GM13976 (cell line): ENCODE results near the gene PLCH1.

ENCODE experiments used
- DNase-seq: peaks from one replicate; pipeline ENCODE4 v3.0.0; 2012; ENCODE audit warnings: low spot score
- in situ Hi-C: fragments of 300-500 bp; cut with MboI; formaldehyde crosslinking; loops from one replicate; pipeline ENCODE4 v1.12.0; 2022; ENCODE audit warnings: low sequenced_read_pairs, mixed read lengths, inconsistent platforms; ENCODE audit not compliant: unreplicated experiment
- TF ChIP-seq, protein P1 (sequence below): IDR thresholded peaks from 2 replicates; pipeline ENCODE4 v1.5.1; 2012; ENCODE audit warnings: borderline replicate concordance, mild to moderate bottlenecking; ENCODE audit not compliant: insufficient read depth; ENCODE audit errors: extremely low read depth, missing control alignments, control extremely low read depth

PLCH1 gene

DNA sequence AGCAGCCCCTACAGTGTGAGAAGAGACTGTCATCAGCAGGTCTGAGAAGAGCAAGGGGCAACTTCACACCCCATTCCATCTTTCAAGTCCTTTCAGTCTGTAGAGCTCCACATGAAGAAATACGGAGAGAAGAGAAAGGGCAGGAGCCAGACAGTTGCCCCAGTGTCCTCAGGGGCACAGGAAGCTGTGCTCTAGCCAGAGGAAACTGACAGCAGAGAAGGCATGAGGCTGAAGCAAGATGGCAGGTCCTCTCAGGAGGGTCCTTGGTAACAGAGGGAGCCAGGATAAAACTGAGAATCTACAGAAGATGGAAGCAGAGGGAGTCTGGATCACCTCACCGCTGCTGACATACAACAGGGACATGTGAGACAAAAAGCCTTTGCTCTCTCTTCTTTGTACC lies 47.3 kb downstream of the PLCH1 start:
- TF ChIP-seq, protein P1, sequence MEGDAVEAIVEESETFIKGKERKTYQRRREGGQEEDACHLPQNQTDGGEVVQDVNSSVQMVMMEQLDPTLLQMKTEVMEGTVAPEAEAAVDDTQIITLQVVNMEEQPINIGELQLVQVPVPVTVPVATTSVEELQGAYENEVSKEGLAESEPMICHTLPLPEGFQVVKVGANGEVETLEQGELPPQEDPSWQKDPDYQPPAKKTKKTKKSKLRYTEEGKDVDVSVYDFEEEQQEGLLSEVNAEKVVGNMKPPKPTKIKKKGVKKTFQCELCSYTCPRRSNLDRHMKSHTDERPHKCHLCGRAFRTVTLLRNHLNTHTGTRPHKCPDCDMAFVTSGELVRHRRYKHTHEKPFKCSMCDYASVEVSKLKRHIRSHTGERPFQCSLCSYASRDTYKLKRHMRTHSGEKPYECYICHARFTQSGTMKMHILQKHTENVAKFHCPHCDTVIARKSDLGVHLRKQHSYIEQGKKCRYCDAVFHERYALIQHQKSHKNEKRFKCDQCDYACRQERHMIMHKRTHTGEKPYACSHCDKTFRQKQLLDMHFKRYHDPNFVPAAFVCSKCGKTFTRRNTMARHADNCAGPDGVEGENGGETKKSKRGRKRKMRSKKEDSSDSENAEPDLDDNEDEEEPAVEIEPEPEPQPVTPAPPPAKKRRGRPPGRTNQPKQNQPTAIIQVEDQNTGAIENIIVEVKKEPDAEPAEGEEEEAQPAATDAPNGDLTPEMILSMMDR, result no peak
- in situ Hi-C loops, result no loop called here
- no peak for DNase-seq

GRCh38 chr3:155690921-155691320 lies 54.0 kb downstream of the PLCH1 start:
- in situ Hi-C loops, result no loop called here
- TF ChIP-seq, protein P1, result no peak

GRCh38 chr3:155688481-155688880 lies 56.4 kb downstream of the PLCH1 start:
- in situ Hi-C loops, result no loop called here
- DNase-seq, result no peak
- TF ChIP-seq, protein P1, result no peak

More at GRCh38 chr3:155690921-155691320, 54.0 kb downstream of the PLCH1 start:
- no peak for DNase-seq

DNA sequence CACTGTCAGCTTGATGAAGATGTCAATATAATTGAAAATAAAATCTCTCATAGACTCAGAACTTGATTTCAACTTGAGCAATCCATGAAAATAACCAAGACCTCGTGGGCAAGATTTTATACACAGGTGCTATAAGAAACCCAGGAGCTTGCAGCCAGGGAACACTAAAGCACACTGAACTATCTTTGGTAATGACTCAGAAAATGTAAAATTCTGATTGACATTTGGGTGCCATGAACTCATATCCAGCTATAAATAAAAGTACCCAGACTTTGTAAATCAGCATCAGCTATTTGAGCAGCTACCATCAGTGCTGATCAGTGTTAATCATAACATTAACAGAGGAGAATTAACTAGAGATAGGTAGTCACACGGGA lies 61.5 kb downstream of the PLCH1 start:
- TF ChIP-seq, protein P1, result no peak
- DNase-seq, result no peak
- in situ Hi-C loops, result no loop called here

DNA sequence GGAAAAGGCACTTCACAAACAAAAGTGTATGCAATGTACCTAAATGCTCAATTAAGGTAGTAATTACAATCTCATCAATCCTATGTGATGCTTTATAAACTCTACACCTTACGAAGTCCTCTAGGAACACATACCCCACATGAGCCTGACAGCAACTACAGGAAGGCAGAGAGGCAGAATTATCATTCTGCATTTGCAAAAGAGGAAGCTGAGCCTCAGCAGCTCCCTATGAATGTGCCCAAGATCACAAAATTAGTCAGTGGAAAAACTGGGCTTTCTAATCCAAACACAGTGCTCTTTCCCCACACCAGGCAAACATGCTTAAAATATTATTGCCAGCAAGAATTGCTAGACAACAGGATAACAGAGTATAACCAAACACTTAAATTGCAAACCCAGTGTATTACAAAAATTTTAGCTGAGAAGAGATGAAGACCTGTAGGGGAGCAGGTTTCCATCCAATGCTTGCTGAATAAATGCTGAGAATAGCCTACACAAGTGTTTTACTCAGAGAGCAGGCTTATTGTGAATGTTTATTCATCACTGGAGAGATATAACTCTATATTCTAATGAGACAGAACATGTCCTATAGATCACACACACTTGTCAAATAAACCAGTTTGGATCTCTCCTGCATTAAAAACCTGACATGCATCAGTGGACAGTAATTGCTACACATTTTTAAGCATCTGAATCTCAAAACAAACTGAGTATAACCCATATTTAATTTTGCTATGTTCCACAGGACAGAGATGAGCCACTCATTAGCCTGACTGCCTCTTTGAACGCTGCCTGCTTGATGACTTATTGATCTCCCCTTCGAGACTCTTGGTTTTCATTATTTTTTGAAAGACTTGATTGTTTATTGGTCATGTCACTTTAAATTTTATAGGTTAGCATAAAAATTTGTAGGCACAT lies 62.2 kb downstream of the PLCH1 start:
- TF ChIP-seq, protein P1, result no peak
- no peak for DNase-seq
- in situ Hi-C loops, result no loop called here

- TF ChIP-seq, protein P1, result no peak
- in situ Hi-C loops, result no loop called here
- no peak for DNase-seq
These were observed 68.5 kb downstream of the PLCH1 start for GRCh38 chr3:155676252-155676981.
